Purkinje cell (primary cell): ENCODE data around the gene DALRD3. TPM values are rescaled to one million over a fixed set of nuclear protein-coding genes. Genes with fewer than 3 reads are reported as not detected.

Experiments
- polyA plus RNA-seq: library from polyadenylated mRNA; unstranded; fragments of >200 nt; fragmentation: Nextera tagmentation; gene quantifications from 2 replicates; pipeline ENCODE4 v1.2.1, GENCODE V29; 2014

Gene DALRD3
- polyA plus RNA-seq = 12.5 and 13.3 TPM in 2 replicates

GRCh38 chr3:49017971-49018706 is at the start of gene DALRD3:
TSS of gene DALRD3 (minus strand) at chr3:49018580. CDS start at chr3:49018564, 16 bp downstream.

GRCh38 chr3:49028673-49029562 is 10.5 kb upstream of the DALRD3 start, which contains the start of gene IMPDH2:
TSS of gene IMPDH2 (minus strand) at chr3:49029398. CDS start at chr3:49029350, 48 bp downstream.

GRCh38 chr3:49021813-49022687 is 3.7 kb upstream of the DALRD3 start, which contains the start of gene NDUFAF3:
TSS of gene NDUFAF3 (plus strand) at chr3:49022121. CDS start at chr3:49022145, 24 bp downstream.

GRCh38 chr3:49007068-49007770 is 11.2 kb downstream of the DALRD3 start, which contains the start of gene WDR6:
TSS of gene WDR6 (plus strand) at chr3:49007391. CDS start at chr3:49007432, 41 bp downstream.

GRCh38 chr3:48989796-48990635 is 28.4 kb downstream of the DALRD3 start, which contains the start of gene P4HTM:
TSS of gene P4HTM (plus strand) at chr3:48990241. CDS start at chr3:48990257, 16 bp downstream.

Other genes starting within 250 kb of the DALRD3 start
- gene PRKAR2A, start 170.7 kb downstream of the DALRD3 start, polyA plus RNA-seq = 0.83 and 3.3 TPM in 2 replicates
- gene SLC25A20, start 119.7 kb downstream of the DALRD3 start, polyA plus RNA-seq = 3.5 and 6.6 TPM in 2 replicates
- 9.2 and 11.0 TPM in 2 replicates for gene ARIH2, start 99.7 kb downstream of the DALRD3 start, polyA plus RNA-seq
- 91.4 and 105 TPM in 2 replicates for gene P4HTM, start 28.3 kb downstream of the DALRD3 start, polyA plus RNA-seq
- gene WDR6, start 11.2 kb downstream of the DALRD3 start, polyA plus RNA-seq = 4.4 and 6.2 TPM in 2 replicates
- 158 and 201 TPM in 2 replicates for gene NDUFAF3, start 3.5 kb upstream of the DALRD3 start, polyA plus RNA-seq
- 45.7 and 59.5 TPM in 2 replicates for gene IMPDH2, start 10.8 kb upstream of the DALRD3 start, polyA plus RNA-seq
- 23.9 and 36.7 TPM in 2 replicates for gene QRICH1, start 75.5 kb upstream of the DALRD3 start, polyA plus RNA-seq
- gene QARS1, start 86.2 kb upstream of the DALRD3 start, polyA plus RNA-seq = 58.5 and 59.6 TPM in 2 replicates
- gene USP19, start 102.2 kb upstream of the DALRD3 start, polyA plus RNA-seq = 2.1 and 3.5 TPM in 2 replicates
- 12.6 and 20.2 TPM in 2 replicates for gene LAMB2, start 114.5 kb upstream of the DALRD3 start, polyA plus RNA-seq
- gene CCDC71, start 147.8 kb upstream of the DALRD3 start, polyA plus RNA-seq = 0.71 TPM in 1 of 2 replicates, not detected in the other
- gene KLHDC8B, start 153.0 kb upstream of the DALRD3 start, polyA plus RNA-seq = 3.0 TPM in 1 of 2 replicates, not detected in the other